ENCODE measurements around the gene RTP2. TPM values are rescaled to one million over a fixed set of nuclear protein-coding genes. Genes with fewer than 3 reads are reported as not detected.

RTP2 gene
- total RNA-seq, 1 donor from 2014 or later: not detected

GRCh38 chr3:187738331-187739093 lies 36.2 kb upstream of the RTP2 start:
- Histone ChIP-seq H3K9me3 (ENCODE audit: low read depth) (no peaks in the 10 kb centered on the region), H3K4me1 (peaks cover 9% of the 10 kb centered on the region), H3K4me2 (peak overlapping the region; percentile 95), H2AFZ (replicated peaks) (peak overlapping the region; percentile 54), H3K27ac (no peak overlapping the region), H4K20me1 (ENCODE audit: low read depth) (peaks cover 54% of the 10 kb centered on the region), H3F3A (ENCODE audit: low read depth) (peaks cover 32% of the 10 kb centered on the region), H3K36me3 (no peaks in the 10 kb centered on the region), H3K4me3 (peak overlapping the region; percentile 62), H3K79me2 (ENCODE audit: low read depth) (peaks cover 17% of the 10 kb centered on the region), H3K27me3 (peaks cover 31% of the 10 kb centered on the region), H3K9ac (no peak overlapping the region)
- H3K27me3 Mint-ChIP-seq (ENCODE audit: insufficient read depth, low read depth): peaks cover 5% of the 10 kb centered on the region
- H3K27ac Mint-ChIP-seq: peak overlapping the region; percentile 94
- no peaks in the 10 kb centered on the region for H3K36me3 Mint-ChIP-seq
- no peaks in the 10 kb centered on the region for H3K9me3 Mint-ChIP-seq
- H3K4me1 Mint-ChIP-seq: peaks cover 50% of the 10 kb centered on the region
- peak overlapping the region; percentile 95 for H3K4me3 Mint-ChIP-seq
- peak; percentile 95 for DNase-seq (ENCODE audit: low spot score)
- TF ChIP-seq EZH2phosphoT487 (IDR thresholded peaks at IDR 0.05): no peak
- TF ChIP-seq CTCF (IDR thresholded peaks at IDR 0.05): peak; percentile 76

- Mint-ChIP-seq H3K4me1 (peaks cover 50% of the 10 kb centered on the region), H3K27me3 (ENCODE audit: insufficient read depth, low read depth) (peaks cover 5% of the 10 kb centered on the region), H3K4me3 (peak overlapping the region; percentile 95), H3K36me3 (peaks cover 3% of the 10 kb centered on the region), H3K9me3 (no peaks in the 10 kb centered on the region), H3K27ac (no peak overlapping the region)
- Histone ChIP-seq H3K27me3 (peaks cover 31% of the 10 kb centered on the region), H3K4me2 (peak overlapping the region; percentile 95), H3K27ac (no peak overlapping the region), H3F3A (ENCODE audit: low read depth) (peaks cover 32% of the 10 kb centered on the region), H3K4me3 (peak overlapping the region; percentile 62), H3K79me2 (ENCODE audit: low read depth) (peaks cover 12% of the 10 kb centered on the region), H3K36me3 (no peaks in the 10 kb centered on the region), H3K9ac (no peak overlapping the region), H3K4me1 (peaks cover 9% of the 10 kb centered on the region), H2AFZ (replicated peaks) (peak overlapping the region; percentile 54), H3K9me3 (ENCODE audit: low read depth) (no peaks in the 10 kb centered on the region), H4K20me1 (ENCODE audit: low read depth) (peaks cover 57% of the 10 kb centered on the region)
- DNase-seq (ENCODE audit: low spot score): no peak
- TF ChIP-seq EZH2 (IDR thresholded peaks at IDR 0.05) (no peak), CTCF (IDR thresholded peaks at IDR 0.05) (no peak), EZH2phosphoT487 (IDR thresholded peaks at IDR 0.05) (no peak)
Observed at GRCh38 chr3:187738071-187738330, 35.6 kb upstream of the RTP2 start.

GRCh38 chr3:187737368-187738070 lies 35.2 kb upstream of the RTP2 start:
- Mint-ChIP-seq H3K4me3 (peak overlapping the region; percentile 95), H3K27me3 (ENCODE audit: insufficient read depth, low read depth) (peaks cover 5% of the 10 kb centered on the region), H3K27ac (no peak overlapping the region), H3K9me3 (no peaks in the 10 kb centered on the region), H3K4me1 (peaks cover 45% of the 10 kb centered on the region), H3K36me3 (peaks cover 3% of the 10 kb centered on the region)
- Histone ChIP-seq H3K4me2 (peak overlapping the region; percentile 95), H3K9ac (no peak overlapping the region), H3K36me3 (no peaks in the 10 kb centered on the region), H3F3A (ENCODE audit: low read depth) (peaks cover 31% of the 10 kb centered on the region), H3K4me3 (peak overlapping the region; percentile 62), H3K27me3 (peaks cover 31% of the 10 kb centered on the region), H3K79me2 (ENCODE audit: low read depth) (peaks cover 7% of the 10 kb centered on the region), H4K20me1 (ENCODE audit: low read depth) (peaks cover 53% of the 10 kb centered on the region), H3K4me1 (peaks cover 9% of the 10 kb centered on the region), H2AFZ (replicated peaks) (no peak overlapping the region), H3K27ac (no peak overlapping the region), H3K9me3 (ENCODE audit: low read depth) (no peaks in the 10 kb centered on the region)
- DNase-seq (ENCODE audit: low spot score): peak; percentile 74
- no peak for TF ChIP-seq EZH2phosphoT487 (IDR thresholded peaks at IDR 0.05)
- TF ChIP-seq EZH2 (IDR thresholded peaks at IDR 0.05): peak; percentile 52
- TF ChIP-seq CTCF (IDR thresholded peaks at IDR 0.05): peak; percentile 11

Data from neural progenitor cell (in vitro differentiated cells).